ENCODE data around the gene SOX30.

The SOX30 gene

GRCh38 chr5:157607371-157608161 lies 44.7 kb downstream of the SOX30 start:
- no peaks in the 10 kb centered on the region for H3K9me3 Mint-ChIP-seq

GRCh38 chr5:157606046-157606445 lies 46.2 kb downstream of the SOX30 start:
- Mint-ChIP-seq H3K9me3 (no peaks in the 10 kb centered on the region), H3K4me1 (peaks cover 10% of the 10 kb centered on the region), H3K4me3 (no peak overlapping the region), H3K36me3 (ENCODE audit: low read depth) (no peaks in the 10 kb centered on the region), H3K27ac (no peak overlapping the region), H3K27me3 (ENCODE audit: low read depth) (no peaks in the 10 kb centered on the region)
- TF ChIP-seq CTCF (IDR thresholded peaks at IDR 0.05; ENCODE audit: unreplicated experiment in 3 of 3): no peak

More at GRCh38 chr5:157607371-157608161, 44.7 kb downstream of the SOX30 start:
- no peaks in the 10 kb centered on the region for H3K27me3 Mint-ChIP-seq (ENCODE audit: low read depth)
- H3K4me1 Mint-ChIP-seq: peaks cover 25% of the 10 kb centered on the region
- H3K36me3 Mint-ChIP-seq (ENCODE audit: low read depth): no peaks in the 10 kb centered on the region
- H3K27ac Mint-ChIP-seq: peak overlapping the region in 2 of 3 experiments; percentile 5 to 16
- TF ChIP-seq CTCF (IDR thresholded peaks at IDR 0.05; ENCODE audit: unreplicated experiment in 3 of 3): no peak
- no peak overlapping the region for H3K4me3 Mint-ChIP-seq

- TF ChIP-seq CTCF (IDR thresholded peaks at IDR 0.05; ENCODE audit: unreplicated experiment in 3 of 3): no peak
- no peaks in the 10 kb centered on the region for H3K9me3 Mint-ChIP-seq
- no peak overlapping the region for H3K4me3 Mint-ChIP-seq
- peaks cover 7% of the 10 kb centered on the region for H3K4me1 Mint-ChIP-seq
- H3K27me3 Mint-ChIP-seq (ENCODE audit: low read depth): no peaks in the 10 kb centered on the region
- H3K27ac Mint-ChIP-seq: no peak overlapping the region
- H3K36me3 Mint-ChIP-seq (ENCODE audit: low read depth): no peaks in the 10 kb centered on the region
Measured at GRCh38 chr5:157603333-157604190, 48.7 kb downstream of the SOX30 start.

GRCh38 chr5:157602505-157602904 lies 49.7 kb downstream of the SOX30 start:
- Mint-ChIP-seq H3K4me1 (peaks cover 2% of the 10 kb centered on the region), H3K27me3 (ENCODE audit: low read depth) (no peaks in the 10 kb centered on the region), H3K4me3 (no peak overlapping the region), H3K27ac (no peak overlapping the region), H3K9me3 (no peaks in the 10 kb centered on the region), H3K36me3 (ENCODE audit: low read depth) (no peaks in the 10 kb centered on the region)
- no peak for TF ChIP-seq CTCF (IDR thresholded peaks at IDR 0.05; ENCODE audit: unreplicated experiment in 3 of 3)

- H3K27me3 Mint-ChIP-seq (ENCODE audit: low read depth): no peaks in the 10 kb centered on the region
- H3K4me1 Mint-ChIP-seq: no peaks in the 10 kb centered on the region
- no peak for TF ChIP-seq CTCF (IDR thresholded peaks at IDR 0.05; ENCODE audit: unreplicated experiment in 3 of 3)
- H3K27ac Mint-ChIP-seq: no peak overlapping the region
- no peaks in the 10 kb centered on the region for H3K9me3 Mint-ChIP-seq
- H3K4me3 Mint-ChIP-seq: no peak overlapping the region
- H3K36me3 Mint-ChIP-seq (ENCODE audit: low read depth): no peaks in the 10 kb centered on the region
Measured at GRCh38 chr5:157600252-157600651, 52.0 kb downstream of the SOX30 start.
